Activated naive CD4-positive, alpha-beta T cell (primary cell): ENCODE data around the gene PARD3.

ENCODE experiments used
- DNase-seq, 4 experiments: peaks; one replicate each; lab custom pipeline; 2025; lab: John Stamatoyannopoulos, UW

The PARD3 gene

GRCh38 chr10:34063592-34063991 is 751.5 kb downstream of the PARD3 start:
- DNase-seq, result no peak

- DNase-seq, result no peak
These were observed 753.3 kb downstream of the PARD3 start for GRCh38 chr10:34061841-34062240.
